Naive thymus-derived CD4-positive, alpha-beta T cell (primary cell): ENCODE data around the gene ARHGAP21. TPM values are rescaled to one million over a fixed set of nuclear protein-coding genes. Genes with fewer than 3 reads are reported as not detected.

Experiments used
- ATAC-seq: fragments of 150-1000 bp; cut with Tn5 transposase; 2 replicates; pipeline ENCODE4 v1.10.0; 2021; ENCODE audit warnings: mild to moderate bottlenecking, moderate library complexity
- CTCF ChIA-PET: fragments of 350-600 bp; sonication (Branson Sonifier 250); formaldehyde crosslinking; loops from one replicate; lab custom pipeline; 2021; ENCODE audit warnings: antibody characterized with exemption; lab: Charles Lee
- POLR2A ChIA-PET: fragments of 350-600 bp; sonication (Branson Sonifier 250); formaldehyde crosslinking; loops from one replicate; lab custom pipeline; 2021; ENCODE audit warnings: antibody characterized with exemption, inconsistent platforms; lab: Charles Lee
- DNase-seq, 9 donors: peaks; one replicate each; pipeline versions ENCODE4 v3.0.0 to v3.0.0-alpha.2; 2020 to 2022; ENCODE audit warnings: mixed read lengths in 1 of 9
- H3K27ac ChIP-seq: one replicate; pipeline ENCODE4 v1.7.0; 2013; ENCODE audit warnings: mild to moderate bottlenecking, low read depth, low read length, moderate library complexity
- H3K27me3 ChIP-seq, 2 donors: one replicate each; pipeline ENCODE4 v1.7.0; 2013; ENCODE audit warnings: low read length in 2 of 2, mild to moderate bottlenecking in 2 of 2, moderate library complexity in 2 of 2; ENCODE audit not compliant: control insufficient read depth in 2 of 2, insufficient read depth in 2 of 2
- H3K36me3 ChIP-seq, 3 experiments: 1 replicate in 2 of 3; 2 replicates in 1 of 3; pipeline ENCODE4 v1.7.0; 2013; ENCODE audit warnings: low read length in 3 of 3, mild to moderate bottlenecking in 3 of 3, moderate library complexity in 1 of 3; ENCODE audit not compliant: insufficient read depth in 3 of 3, control insufficient read depth in 2 of 3
- H3K4me1 ChIP-seq, 2 donors: one replicate each; pipeline ENCODE4 v1.7.0; 2013; ENCODE audit warnings: low read length in 2 of 2, mild to moderate bottlenecking in 2 of 2, moderate library complexity in 1 of 2; ENCODE audit not compliant: control insufficient read depth in 2 of 2, insufficient read depth in 2 of 2
- H3K4me3 ChIP-seq: 2 replicates; pipeline ENCODE4 v1.7.0; 2013; ENCODE audit warnings: mild to moderate bottlenecking, low read length
- H3K9me3 ChIP-seq, 3 experiments: 1 replicate in 2 of 3; 2 replicates in 1 of 3; pipeline ENCODE4 v1.7.0; 2013; ENCODE audit warnings: low read length in 3 of 3; ENCODE audit not compliant: control insufficient read depth in 2 of 3
- H3K27ac Mint-ChIP-seq, 9 donors: one replicate each; pipeline ENCODE4 v1.8.0; 2020 to 2022; ENCODE audit warnings: mixed read lengths in 9 of 9, mild to moderate bottlenecking in 8 of 9, moderate library complexity in 5 of 9, inconsistent platforms in 2 of 9
- H3K27me3 Mint-ChIP-seq, 5 donors: one replicate each; pipeline ENCODE4 v1.8.0; 2021 to 2022; ENCODE audit warnings: mixed read lengths in 5 of 5, mild to moderate bottlenecking in 1 of 5
- H3K36me3 Mint-ChIP-seq, 5 donors: one replicate each; pipeline ENCODE4 v1.8.0; 2020 to 2022; ENCODE audit warnings: mixed read lengths in 5 of 5, mild to moderate bottlenecking in 3 of 5, inconsistent platforms in 1 of 5
- H3K4me1 Mint-ChIP-seq, 7 donors: one replicate each; pipeline ENCODE4 v1.8.0; 2020 to 2022; ENCODE audit warnings: mixed read lengths in 7 of 7, mild to moderate bottlenecking in 3 of 7, inconsistent platforms in 1 of 7
- H3K4me3 Mint-ChIP-seq, 10 donors: one replicate each; pipeline ENCODE4 v1.8.0; 2020 to 2022; ENCODE audit warnings: mild to moderate bottlenecking in 10 of 10, mixed read lengths in 10 of 10, moderate library complexity in 6 of 10, inconsistent platforms in 2 of 10
- H3K9me3 Mint-ChIP-seq, 11 donors: one replicate each; pipeline ENCODE4 v1.8.0; 2020 to 2022; ENCODE audit warnings: mixed read lengths in 11 of 11, mild to moderate bottlenecking in 4 of 11, inconsistent platforms in 1 of 11, moderate library complexity in 1 of 11
- intact Hi-C, 2 donors: fragments of 100-400 bp; cut with micrococcal nuclease; formaldehyde crosslinking; loops; one replicate each; pipeline ENCODE4 v1.15.1; 2023
- polyA plus RNA-seq, 2 donors: library from polyadenylated mRNA; unstranded; fragments of 300-500 nt; fragmentation: Illumina TruSeq; gene quantifications; one replicate each; pipeline ENCODE4 v1.2.3, GENCODE V29; 2021
- total RNA-seq, 6 experiments: library from RNA in 5 of 6; stranded (reverse) in 5 of 6; gene quantifications; 1 replicate in 5 of 6; 2 replicates in 1 of 6; pipeline ENCODE4 v1.2.3 and lab custom pipeline; 2021 to 2026

The ARHGAP21 gene
- total and polyA plus RNA-seq, 7 experiments from 2014 or later, result 9.5 to 40.0 (median 32.9) TPM

DNA sequence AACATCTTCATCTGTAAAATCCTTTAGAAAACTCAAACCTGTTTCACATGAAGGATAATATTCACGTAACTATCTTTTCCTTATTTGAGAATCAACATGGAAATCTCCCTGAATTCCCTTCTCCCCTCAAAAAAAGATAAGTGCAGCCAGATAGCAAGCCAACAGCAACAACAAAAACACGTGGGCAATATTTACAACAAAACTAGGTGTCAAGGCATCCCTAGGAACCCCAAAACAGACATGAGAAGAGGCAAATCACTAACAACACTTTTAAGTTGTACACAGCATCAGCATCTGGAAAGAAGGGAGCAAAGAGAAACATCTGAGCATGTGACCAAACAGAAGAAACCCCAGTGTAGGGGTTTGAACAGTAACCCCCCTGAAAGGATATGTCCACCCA is 12.2 kb downstream of the ARHGAP21 start:
- Histone ChIP-seq H3K9me3 (no peaks in the 10 kb centered on the region), H3K4me3 (no peak overlapping the region), H3K4me1 (no peaks in the 10 kb centered on the region), H3K36me3 (no peaks in the 10 kb centered on the region), H3K27ac (no peak overlapping the region), H3K27me3 (no peaks in the 10 kb centered on the region)
- POLR2A ChIA-PET, result no interaction called here
- CTCF ChIA-PET, result no interaction called here
- Mint-ChIP-seq H3K27ac (no peak overlapping the region), H3K4me1 (peaks cover 0 to 14% (median 0%) of the 10 kb centered on the region in 7 donors), H3K4me3 (no peak overlapping the region), H3K27me3 (no peaks in the 10 kb centered on the region), H3K9me3 (no peaks in the 10 kb centered on the region), H3K36me3 (peaks cover 0 to 4% (median 0%) of the 10 kb centered on the region in 5 donors)
- ATAC-seq (no peak), DNase-seq (no peak)
- intact Hi-C loops, result no loop called here

DNA sequence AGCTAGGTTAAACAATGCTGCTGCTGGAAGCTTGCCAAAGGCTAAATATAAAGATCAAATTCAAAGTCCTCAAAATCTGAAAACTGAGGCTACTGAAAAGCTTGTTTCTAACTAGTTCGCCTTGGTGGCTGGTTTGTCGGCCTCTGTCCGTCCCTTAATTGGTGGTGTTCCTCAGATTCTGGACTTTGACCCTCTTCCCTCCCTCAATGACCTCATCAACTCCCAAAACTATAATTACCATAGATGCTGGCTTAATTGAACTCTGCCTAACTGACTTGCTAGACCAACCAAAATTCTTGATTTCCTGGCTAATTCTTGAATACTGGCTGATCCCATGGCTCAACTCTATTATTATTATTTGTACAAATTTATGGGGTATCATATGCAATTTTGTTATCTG is 15.6 kb downstream of the ARHGAP21 start:
- Mint-ChIP-seq H3K4me1 (peaks cover 0 to 15% (median 0%) of the 10 kb centered on the region in 7 donors), H3K36me3 (peaks cover 0 to 3% (median 0%) of the 10 kb centered on the region in 5 donors), H3K27ac (no peak overlapping the region), H3K9me3 (no peaks in the 10 kb centered on the region), H3K27me3 (no peaks in the 10 kb centered on the region), H3K4me3 (no peak overlapping the region)
- CTCF ChIA-PET, result no interaction called here
- DNase-seq, result no peak
- Histone ChIP-seq H3K36me3 (no peaks in the 10 kb centered on the region), H3K4me1 (no peaks in the 10 kb centered on the region), H3K27me3 (no peaks in the 10 kb centered on the region), H3K9me3 (no peaks in the 10 kb centered on the region), H3K4me3 (no peak overlapping the region), H3K27ac (no peak overlapping the region)
- ATAC-seq, result no peak
- intact Hi-C loops, result loop anchor here in 1 of 2 donors (5.0 kb wide), 2 partner anchors 66 to 374 kb away; no protein-coding TSS in a partner anchor
- POLR2A ChIA-PET, result no interaction called here

- Mint-ChIP-seq H3K27ac (no peak overlapping the region), H3K4me1 (peaks cover 0 to 16% (median 0%) of the 10 kb centered on the region in 7 donors), H3K9me3 (no peaks in the 10 kb centered on the region), H3K27me3 (no peaks in the 10 kb centered on the region), H3K4me3 (no peak overlapping the region), H3K36me3 (peaks cover 0 to 3% (median 0%) of the 10 kb centered on the region in 5 donors)
- ATAC-seq (no peak), DNase-seq (no peak)
- Histone ChIP-seq H3K27ac (no peak overlapping the region), H3K36me3 (no peaks in the 10 kb centered on the region), H3K4me3 (no peak overlapping the region), H3K4me1 (no peaks in the 10 kb centered on the region), H3K9me3 (no peaks in the 10 kb centered on the region), H3K27me3 (no peaks in the 10 kb centered on the region)
- ChIA-PET CTCF (no interaction called here), POLR2A (interaction anchor here (0.6 kb wide), 1 partner anchor 14 kb away, joined by 3 read pairs; no protein-coding TSS in a partner anchor)
- intact Hi-C loops, result loop anchor here in 1 of 2 donors (5.0 kb wide), 2 partner anchors 65 to 375 kb away; no protein-coding TSS in a partner anchor
Measured at GRCh38 chr10:24707445-24707844, 16.2 kb downstream of the ARHGAP21 start.

DNA sequence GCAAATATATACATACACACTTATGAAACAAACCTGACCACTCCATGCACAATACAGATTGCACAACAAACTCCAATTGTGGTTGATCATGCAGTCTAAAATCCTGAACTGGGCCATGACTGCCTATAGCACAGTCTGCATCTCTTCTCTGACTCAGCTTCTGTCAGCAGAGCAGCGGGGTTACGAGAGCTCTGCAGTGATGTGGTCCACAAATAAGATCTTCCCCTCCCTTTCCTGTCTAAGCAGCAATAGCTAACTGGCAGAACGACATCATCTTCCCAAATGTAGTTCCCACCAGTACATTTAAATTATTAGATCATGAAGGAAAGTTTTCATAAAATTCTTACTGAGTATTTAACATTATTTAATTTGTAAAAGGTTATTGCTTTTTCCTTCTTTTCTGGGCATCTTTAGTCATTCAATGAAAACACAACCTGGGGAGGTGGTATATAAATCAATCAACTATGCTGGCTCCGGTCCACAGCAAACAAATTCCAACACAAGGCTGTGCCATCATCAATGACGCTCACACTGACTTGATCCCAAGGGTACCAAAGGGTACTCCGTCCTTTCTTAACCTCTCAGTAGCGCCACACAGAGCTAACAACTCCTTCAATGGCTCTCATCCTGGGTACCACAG is 17.1 kb downstream of the ARHGAP21 start:
- Histone ChIP-seq H3K27ac (no peak overlapping the region), H3K9me3 (no peaks in the 10 kb centered on the region), H3K4me1 (no peaks in the 10 kb centered on the region), H3K27me3 (no peaks in the 10 kb centered on the region), H3K4me3 (no peak overlapping the region), H3K36me3 (no peaks in the 10 kb centered on the region)
- CTCF ChIA-PET, result no interaction called here
- Mint-ChIP-seq H3K27ac (no peak overlapping the region), H3K27me3 (no peaks in the 10 kb centered on the region), H3K4me3 (no peak overlapping the region), H3K9me3 (no peaks in the 10 kb centered on the region), H3K36me3 (peaks cover 0 to 3% (median 0%) of the 10 kb centered on the region in 5 donors), H3K4me1 (peaks cover under 1 to 22% (median 3%) of the 10 kb centered on the region in 7 donors)
- peak; percentile 93 for ATAC-seq
- POLR2A ChIA-PET, result interaction anchor here (0.7 to 1.0 kb wide), 2 partner anchors 16 to 83 kb away, joined by 4 read pairs; no protein-coding TSS in a partner anchor
- DNase-seq, result peak in 4 of 9 donors; percentile 13 to 31 (median 24)
- intact Hi-C loops, result loop anchor here in 1 of 2 donors (1.0 to 5.0 kb wide), 3 partner anchors 16 to 376 kb away; no protein-coding TSS in a partner anchor

- intact Hi-C loops, result no loop called here
- POLR2A ChIA-PET, result no interaction called here
- CTCF ChIA-PET, result no interaction called here
Measured at GRCh38 chr10:24703700-24704099, 20.0 kb downstream of the ARHGAP21 start.

GRCh38 chr10:24701447-24701846 is 22.2 kb downstream of the ARHGAP21 start:
- peak; percentile 29 for ATAC-seq
- CTCF ChIA-PET, result no interaction called here

More at GRCh38 chr10:24703700-24704099, 20.0 kb downstream of the ARHGAP21 start:
- Histone ChIP-seq H3K4me3 (no peak overlapping the region), H3K4me1 (no peaks in the 10 kb centered on the region), H3K27me3 (no peaks in the 10 kb centered on the region), H3K27ac (no peak overlapping the region), H3K9me3 (no peaks in the 10 kb centered on the region), H3K36me3 (no peaks in the 10 kb centered on the region)
- no peaks in the 10 kb centered on the region for H3K9me3 Mint-ChIP-seq
- H3K4me1 Mint-ChIP-seq, result peaks cover 6 to 21% (median 10%) of the 10 kb centered on the region in 7 donors
- H3K27ac Mint-ChIP-seq, result no peak overlapping the region
- no peak for ATAC-seq
- no peak overlapping the region for H3K4me3 Mint-ChIP-seq
- DNase-seq, result no peak
- H3K36me3 Mint-ChIP-seq, result no peaks in the 10 kb centered on the region
- H3K27me3 Mint-ChIP-seq, result no peaks in the 10 kb centered on the region

More at GRCh38 chr10:24701447-24701846, 22.2 kb downstream of the ARHGAP21 start:
- Histone ChIP-seq H3K4me1 (no peaks in the 10 kb centered on the region), H3K27ac (no peak overlapping the region), H3K36me3 (no peaks in the 10 kb centered on the region), H3K4me3 (no peak overlapping the region), H3K9me3 (no peaks in the 10 kb centered on the region), H3K27me3 (no peaks in the 10 kb centered on the region)
- Mint-ChIP-seq H3K9me3 (no peaks in the 10 kb centered on the region), H3K36me3 (no peaks in the 10 kb centered on the region), H3K27ac (peak overlapping the region in 2 of 9 donors; percentile 10 to 84), H3K4me3 (peak overlapping the region in 1 of 10 donors; percentile 11), H3K27me3 (no peaks in the 10 kb centered on the region), H3K4me1 (peaks cover 6 to 28% (median 10%) of the 10 kb centered on the region in 7 donors)
- intact Hi-C loops, result no loop called here
- POLR2A ChIA-PET, result interaction anchor here (0.9 kb wide), 1 partner anchor 34 kb away, joined by 3 read pairs; no protein-coding TSS in a partner anchor
- no peak for DNase-seq
